GM12878 (cell line): ENCODE data around the gene HIVEP3. TPM values are rescaled to one million over a fixed set of nuclear protein-coding genes. Genes with fewer than 3 reads are reported as not detected.

ENCODE experiments used
- ATAC-seq: fragments of 200-7000 bp; cut with Tn5 transposase; 3 replicates; pipeline ENCODE4 v1.9.1; 2020; ENCODE audit warnings: mild to moderate bottlenecking, moderate library complexity
- BruUV-seq: library from RNA; stranded (reverse); fragments of 400-500 nt; replicated peaks from 2 replicates; lab custom pipeline; 2021; lab: Mats Ljungman, UMichigan
- CTCF ChIA-PET: fragments of 300-600 bp; sonication (Branson Sonifier 250); formaldehyde crosslinking; extraction: SDS; loops from one replicate; lab custom pipeline; 2021; ENCODE audit warnings: inconsistent platforms; lab: Yijun Ruan, JAX
- POLR2A ChIA-PET: fragments of 350-600 bp; formaldehyde crosslinking; extraction: SDS; loops from one replicate; lab custom pipeline; 2021; ENCODE audit warnings: inconsistent platforms; lab: Charles Lee
- RAD21 ChIA-PET: fragments of 300-600 bp; sonication (Branson Sonifier 250); formaldehyde crosslinking; loops from one replicate; lab custom pipeline; 2023; ENCODE audit warnings: antibody characterized with exemption; ENCODE audit not compliant: unreplicated experiment; lab: Charles Lee
- SMC1A ChIA-PET: fragments of 300-600 bp; sonication (Branson Sonifier 250); formaldehyde crosslinking; loops from one replicate; lab custom pipeline; 2023; ENCODE audit not compliant: unreplicated experiment, uncharacterized antibody; lab: Charles Lee
- DNase-seq: peaks from one replicate; pipeline ENCODE4 v3.0.0-alpha.2; 2011; ENCODE audit warnings: low read depth, low spot score
- FAIRE-seq: peaks from 3 replicates; lab custom pipeline; 2011; peaks lifted over from hg19 to GRCh38; lab: Jason Lieb, UNC
- H2AFZ ChIP-seq: 2 replicates; pipeline ENCODE4 v1.6.0; 2011; ENCODE audit warnings: low read depth, low read length, control low read depth; ENCODE audit not compliant: control insufficient read depth
- H3K27ac ChIP-seq: 2 replicates; pipeline ENCODE4 v1.5.1; 2011; ENCODE audit warnings: control low read depth; ENCODE audit not compliant: control insufficient read depth, insufficient read depth
- H3K27me3 ChIP-seq, 2 experiments: replicated peaks in 1 of 2; 2 replicates each; pipeline versions ENCODE4 v1.6.0 to v1.6.1; 2011; ENCODE audit warnings: low read length in 1 of 2; ENCODE audit not compliant: control insufficient read depth in 2 of 2, insufficient read depth in 2 of 2
- H3K36me3 ChIP-seq, 2 experiments: 2 replicates each; pipeline ENCODE4 v1.5.1; 2011; ENCODE audit warnings: low read length in 1 of 2; ENCODE audit not compliant: control insufficient read depth in 2 of 2, insufficient read depth in 2 of 2
- H3K4me1 ChIP-seq: 2 replicates; pipeline ENCODE4 v1.6.1; 2011; ENCODE audit warnings: mild to moderate bottlenecking, low read length, moderate library complexity, mixed read lengths; ENCODE audit not compliant: control insufficient read depth, insufficient read depth
- H3K4me2 ChIP-seq: 2 replicates; pipeline ENCODE4 v1.6.0; 2011; ENCODE audit warnings: control low read depth; ENCODE audit not compliant: control insufficient read depth, insufficient read depth
- H3K4me3 ChIP-seq: fragments of 200-600 bp; sonication (generic); 2 replicates; pipeline ENCODE4 v1.5.1; 2016
- H3K79me2 ChIP-seq: 2 replicates; pipeline ENCODE4 v1.6.0; 2011; ENCODE audit warnings: low read length; ENCODE audit not compliant: control insufficient read depth, insufficient read depth
- H3K9ac ChIP-seq: 2 replicates; pipeline ENCODE4 v1.8.0; 2011; ENCODE audit warnings: low read length, control low read depth, mixed read lengths; ENCODE audit not compliant: control insufficient read depth, insufficient read depth
- H3K9me3 ChIP-seq: replicated peaks from 3 replicates; pipeline ENCODE4 v1.5.1; 2011; ENCODE audit warnings: mild to moderate bottlenecking, low read length; ENCODE audit not compliant: control insufficient read depth, insufficient read depth
- H4K20me1 ChIP-seq: 2 replicates; pipeline ENCODE4 v1.6.0; 2011; ENCODE audit not compliant: control insufficient read depth, insufficient read depth
- ETV6 ChIP-seq, 2 experiments: fragments of 450-650 bp in 1 of 2; IDR thresholded peaks in 1 of 2; conservative IDR thresholded peaks in 1 of 2; 2 replicates each; pipeline ENCODE4 v1.6.1; 2014; ENCODE audit warnings: antibody characterized with exemption in 1 of 2, borderline replicate concordance in 1 of 2, low read depth in 1 of 2, mild to moderate bottlenecking in 1 of 2, moderate library complexity in 1 of 2
- JUNB ChIP-seq: IDR thresholded peaks from 2 replicates; pipeline ENCODE4 v1.6.1; 2016; ENCODE audit warnings: antibody characterized with exemption, mild to moderate bottlenecking
- SP1 ChIP-seq: IDR thresholded peaks from one replicate; pipeline ENCODE4 v1.6.1; 2011; ENCODE audit warnings: low read depth, low read length
- SPI1 ChIP-seq: IDR thresholded peaks from 2 replicates; pipeline ENCODE4 v1.6.1; 2011; ENCODE audit warnings: low read depth, mild to moderate bottlenecking, low read length, moderate library complexity, borderline replicate concordance; ENCODE audit not compliant: insufficient read depth
- SRF ChIP-seq, 2 experiments: IDR thresholded peaks; 2 replicates each; pipeline ENCODE4 v1.6.1; 2011; ENCODE audit warnings: low read depth in 2 of 2, low read length in 2 of 2, mild to moderate bottlenecking in 1 of 2, moderate library complexity in 1 of 2
- TCF12 ChIP-seq: IDR thresholded peaks from 2 replicates; pipeline ENCODE4 v1.6.1; 2011; ENCODE audit warnings: low read depth, mild to moderate bottlenecking, low read length
- whole genome bisulfite sequencing: methylation state at CpG from one replicate; pipeline ENCODE4 v1.1.6; 2016; ENCODE audit warnings: low lambda C conversion rate; ENCODE audit not compliant: insufficient replicate concordance, insufficient coverage; ENCODE audit errors: missing lambda C conversion rate; 5-methylcytosine and 5-hydroxymethylcytosine counted together
- in situ Hi-C: fragments of 300-500 bp; cut with MboI; formaldehyde crosslinking; loops from 9 replicates; pipeline ENCODE4 v1.14.3; 2018; ENCODE audit warnings: mixed read lengths
- intact Hi-C: fragments of 100-400 bp; cut with micrococcal nuclease; formaldehyde crosslinking; loops from one replicate; pipeline ENCODE4 v1.14.2; 2022; ENCODE audit not compliant: unreplicated experiment
- polyA plus RNA-seq, 11 experiments: library from polyadenylated mRNA; depleted of rRNA in 4 of 11; unstranded in 6 of 11; stranded (reverse) in 5 of 11; fragments of >200 nt; fragmentation: Nextera tagmentation in 4 of 11; fragmentation: Illumina TruSeq in 1 of 11; extraction: Ambion mirVana in 4 of 11; extraction: Trizol in 1 of 11; gene quantifications; 1 replicate in 1 of 11; 2 replicates in 10 of 11; pipeline versions ENCODE4 v1.2.1 to v1.2.3, GENCODE V29; 2011 to 2016; ENCODE audit warnings: inconsistent platforms in 2 of 11, missing spikeins in 2 of 11, low read depth in 1 of 11
- total RNA-seq, 4 experiments: library from RNA; depleted of rRNA in 3 of 4; stranded (reverse); fragments of >200 nt in 3 of 4; fragmentation: Illumina TruSeq in 1 of 4; extraction: Trizol in 1 of 4; gene quantifications; 2 replicates each; pipeline versions ENCODE4 v1.2.1 to v1.2.3, GENCODE V29; 2013 to 2021
- TF ChIP-seq, protein P1 (sequence below): IDR thresholded peaks from 2 replicates; pipeline ENCODE4 v1.6.1; 2011; ENCODE audit warnings: low read depth, mild to moderate bottlenecking, low read length, moderate library complexity, borderline replicate concordance; ENCODE audit errors: extremely low read depth
- TF ChIP-seq, protein P2 (sequence below): fragments of 450-650 bp; IDR thresholded peaks from 2 replicates; pipeline ENCODE4 v1.6.1; 2016; ENCODE audit warnings: mild to moderate bottlenecking
- TF ChIP-seq, protein P3 (sequence below): IDR thresholded peaks from 2 replicates; pipeline ENCODE4 v1.6.1; 2012; ENCODE audit warnings: low read length, inconsistent platforms

Gene HIVEP3
- total and polyA plus RNA-seq, 10 of the 15 experiments (the other 5 are each of a cell fraction or from before 2014, with no cell fraction given) = 1.8 to 13.6 (median 3.8) TPM

DNA sequence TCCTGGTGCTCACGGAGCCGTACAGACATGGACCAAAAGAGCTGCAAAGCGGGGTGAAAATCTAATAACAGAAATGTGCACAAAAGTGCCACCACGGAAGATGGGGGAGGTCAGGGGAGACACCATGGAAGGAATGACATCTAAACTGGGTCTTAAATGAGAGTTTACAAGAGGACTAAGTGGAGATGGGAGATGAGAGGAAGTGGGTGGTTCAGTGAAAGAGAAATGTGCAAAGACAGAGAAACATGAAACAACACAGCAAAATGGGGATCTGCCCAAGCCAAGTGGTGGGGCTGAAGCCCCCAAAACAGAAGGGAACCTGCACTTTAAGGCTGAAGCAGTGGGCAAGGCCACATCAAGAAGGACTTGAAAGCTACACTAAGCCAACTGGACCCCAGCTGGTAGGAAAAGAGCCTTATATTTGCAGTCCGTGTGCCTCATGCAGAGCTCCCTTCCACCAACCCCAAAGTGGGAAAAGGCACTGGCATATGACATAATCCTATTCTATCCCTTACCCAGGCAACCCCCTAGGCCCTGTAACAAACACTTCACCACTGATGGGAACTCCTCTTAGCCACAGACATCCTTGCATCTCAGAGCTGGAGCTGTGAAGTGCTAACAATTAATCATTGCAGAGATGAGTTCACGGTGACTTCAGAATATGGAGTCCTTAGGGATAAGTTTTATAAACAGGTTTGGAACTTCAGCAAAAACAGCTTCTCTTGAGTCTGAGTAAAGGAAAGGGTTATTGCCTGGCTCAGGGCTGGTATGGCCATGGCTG lies 235.7 kb downstream of the HIVEP3 start:
- no TSS peak for BruUV-seq
- no peak overlapping the region for H3K4me3 ChIP-seq
- no peak for ATAC-seq
- no peaks in the 10 kb centered on the region for H3K27me3 ChIP-seq
- ChIA-PET CTCF (interaction anchor here (1.0 to 2.1 kb wide), 5 partner anchors 10 to 104 kb away, joined by 4 to 7 read pairs (median 4); no protein-coding TSS in a partner anchor), RAD21 (interaction anchor here (1.0 to 2.3 kb wide), 9 partner anchors 9 to 56 kb away, joined by 3 to 15 read pairs (median 4); no protein-coding TSS in a partner anchor), POLR2A (interaction anchor here (0.9 to 4.6 kb wide), 6 partner anchors 10 to 67 kb away, joined by 3 to 17 read pairs (median 8); no protein-coding TSS in a partner anchor), SMC1A (interaction anchor here (0.9 to 3.9 kb wide), 14 partner anchors 9 to 108 kb away, joined by 3 to 34 read pairs (median 4); no protein-coding TSS in a partner anchor)
- no peaks in the 10 kb centered on the region for H3K79me2 ChIP-seq
- peak overlapping the region; percentile 51; the same call in 1 of the 2 replicates for H3K27ac ChIP-seq
- H3K9me3 ChIP-seq = no peaks in the 10 kb centered on the region
- H4K20me1 ChIP-seq = no peaks in the 10 kb centered on the region
- DNase-seq = no peak
- WGBS = 96% methylated on average over 6 of the region's 6 CpGs
- no peak overlapping the region for H2AFZ ChIP-seq
- H3K4me2 ChIP-seq = peak overlapping the region; percentile 54
- intact Hi-C loops (no loop called here), in situ Hi-C loops (no loop called here)
- H3K9ac ChIP-seq = no peak overlapping the region
- no peak for FAIRE-seq
- peaks cover 55% of the 10 kb centered on the region for H3K4me1 ChIP-seq
- H3K36me3 ChIP-seq = no peaks in the 10 kb centered on the region; a peak in 1 of 4 replicates
- TF ChIP-seq, protein P1, sequence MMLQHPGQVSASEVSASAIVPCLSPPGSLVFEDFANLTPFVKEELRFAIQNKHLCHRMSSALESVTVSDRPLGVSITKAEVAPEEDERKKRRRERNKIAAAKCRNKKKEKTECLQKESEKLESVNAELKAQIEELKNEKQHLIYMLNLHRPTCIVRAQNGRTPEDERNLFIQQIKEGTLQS = no peak
- no peak for TF ChIP-seq JUNB
- TF ChIP-seq, protein P2, sequence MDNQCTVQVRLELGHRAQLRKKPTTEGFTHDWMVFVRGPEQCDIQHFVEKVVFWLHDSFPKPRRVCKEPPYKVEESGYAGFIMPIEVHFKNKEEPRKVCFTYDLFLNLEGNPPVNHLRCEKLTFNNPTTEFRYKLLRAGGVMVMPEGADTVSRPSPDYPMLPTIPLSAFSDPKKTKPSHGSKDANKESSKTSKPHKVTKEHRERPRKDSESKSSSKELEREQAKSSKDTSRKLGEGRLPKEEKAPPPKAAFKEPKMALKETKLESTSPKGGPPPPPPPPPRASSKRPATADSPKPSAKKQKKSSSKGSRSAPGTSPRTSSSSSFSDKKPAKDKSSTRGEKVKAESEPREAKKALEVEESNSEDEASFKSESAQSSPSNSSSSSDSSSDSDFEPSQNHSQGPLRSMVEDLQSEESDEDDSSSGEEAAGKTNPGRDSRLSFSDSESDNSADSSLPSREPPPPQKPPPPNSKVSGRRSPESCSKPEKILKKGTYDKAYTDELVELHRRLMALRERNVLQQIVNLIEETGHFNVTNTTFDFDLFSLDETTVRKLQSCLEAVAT = no peak
- TF ChIP-seq, protein P3, sequence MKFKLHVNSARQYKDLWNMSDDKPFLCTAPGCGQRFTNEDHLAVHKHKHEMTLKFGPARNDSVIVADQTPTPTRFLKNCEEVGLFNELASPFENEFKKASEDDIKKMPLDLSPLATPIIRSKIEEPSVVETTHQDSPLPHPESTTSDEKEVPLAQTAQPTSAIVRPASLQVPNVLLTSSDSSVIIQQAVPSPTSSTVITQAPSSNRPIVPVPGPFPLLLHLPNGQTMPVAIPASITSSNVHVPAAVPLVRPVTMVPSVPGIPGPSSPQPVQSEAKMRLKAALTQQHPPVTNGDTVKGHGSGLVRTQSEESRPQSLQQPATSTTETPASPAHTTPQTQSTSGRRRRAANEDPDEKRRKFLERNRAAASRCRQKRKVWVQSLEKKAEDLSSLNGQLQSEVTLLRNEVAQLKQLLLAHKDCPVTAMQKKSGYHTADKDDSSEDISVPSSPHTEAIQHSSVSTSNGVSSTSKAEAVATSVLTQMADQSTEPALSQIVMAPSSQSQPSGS = no peak
- TF ChIP-seq ETV6 (conservative IDR thresholded peaks at IDR 0.05 in 1 of 2, IDR thresholded peaks at IDR 0.05 in 1 of 2; ENCODE audit: borderline replicate concordance in 1 of 2, low read depth in 1 of 2) = no peak
- TF ChIP-seq SP1 = no peak
- TF ChIP-seq TCF12 = no peak
- TF ChIP-seq SRF (IDR thresholded peaks at IDR 0.05; ENCODE audit: low read depth in 2 of 2, low read length in 2 of 2) = no peak
- TF ChIP-seq SPI1 = peak; percentile 44; the same call in 1 of the 2 replicates
